HG02610 (cell line): ENCODE results near the gene NUTM2G.
"Not testable (repeated sequence)": the region's sequence is repeated elsewhere in the genome, so short reads cannot be mapped to it uniquely, and the experiment has no call there.

Source experiments
- ATAC-seq: cut with Tn5 transposase; IDR thresholded peaks from one replicate; pipeline ENCODE4 v1.9.1; 2021; ENCODE audit warnings: mild to moderate bottlenecking, moderate library complexity; ENCODE audit not compliant: unreplicated experiment

Gene NUTM2G

GRCh38 chr9:96941628-96942027 is 13.0 kb downstream of the NUTM2G start:
- ATAC-seq, result not testable (repeated sequence)

GRCh38 chr9:96942181-96942580 is 13.5 kb downstream of the NUTM2G start:
- not testable (repeated sequence) for ATAC-seq

DNA sequence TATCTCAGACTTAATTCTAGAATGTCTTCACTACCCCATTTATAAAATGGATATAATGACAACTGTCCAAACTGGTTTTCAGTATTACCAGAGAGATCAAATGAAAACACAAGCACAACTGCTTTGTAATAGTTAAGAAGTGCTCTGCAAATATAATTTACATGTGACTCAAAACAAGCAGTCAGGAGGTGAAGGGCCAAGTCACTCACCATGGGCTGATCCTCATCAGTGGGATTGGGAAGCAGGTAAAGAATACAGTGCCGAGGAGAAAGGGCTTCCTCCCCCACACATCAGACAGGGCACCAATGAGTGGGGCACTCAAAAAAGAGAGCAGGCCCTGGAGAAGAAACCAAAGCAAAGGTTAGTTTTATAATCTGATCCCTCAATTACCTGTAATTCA is 20.7 kb downstream of the NUTM2G start:
- not testable (repeated sequence) for ATAC-seq

- ATAC-seq, result not testable (repeated sequence)
Measured at GRCh38 chr9:96950539-96950938, 21.9 kb downstream of the NUTM2G start.

GRCh38 chr9:96967591-96967990 is 38.9 kb downstream of the NUTM2G start:
- not testable (repeated sequence) for ATAC-seq

GRCh38 chr9:96972552-96972951 is 43.9 kb downstream of the NUTM2G start:
- not testable (repeated sequence) for ATAC-seq

DNA sequence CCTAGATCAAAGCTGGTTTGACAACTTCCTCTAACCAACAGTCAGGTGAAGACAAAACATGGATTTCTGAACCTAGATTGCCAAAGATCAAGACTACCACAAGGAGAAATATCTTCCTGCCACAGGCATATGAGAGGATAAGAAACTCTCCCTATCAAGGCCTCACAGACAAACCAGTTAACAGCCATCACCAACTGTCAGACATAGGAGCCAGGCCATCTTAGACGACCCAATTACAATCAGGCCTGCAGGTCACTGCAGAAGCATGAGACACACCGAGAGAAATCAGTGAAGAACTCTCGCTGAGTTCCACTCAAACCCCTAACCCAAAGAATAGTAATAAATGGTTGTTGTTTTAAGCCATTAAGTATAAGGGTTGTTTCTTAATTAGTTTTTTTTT is 45.4 kb downstream of the NUTM2G start:
- not testable (repeated sequence) for ATAC-seq

DNA sequence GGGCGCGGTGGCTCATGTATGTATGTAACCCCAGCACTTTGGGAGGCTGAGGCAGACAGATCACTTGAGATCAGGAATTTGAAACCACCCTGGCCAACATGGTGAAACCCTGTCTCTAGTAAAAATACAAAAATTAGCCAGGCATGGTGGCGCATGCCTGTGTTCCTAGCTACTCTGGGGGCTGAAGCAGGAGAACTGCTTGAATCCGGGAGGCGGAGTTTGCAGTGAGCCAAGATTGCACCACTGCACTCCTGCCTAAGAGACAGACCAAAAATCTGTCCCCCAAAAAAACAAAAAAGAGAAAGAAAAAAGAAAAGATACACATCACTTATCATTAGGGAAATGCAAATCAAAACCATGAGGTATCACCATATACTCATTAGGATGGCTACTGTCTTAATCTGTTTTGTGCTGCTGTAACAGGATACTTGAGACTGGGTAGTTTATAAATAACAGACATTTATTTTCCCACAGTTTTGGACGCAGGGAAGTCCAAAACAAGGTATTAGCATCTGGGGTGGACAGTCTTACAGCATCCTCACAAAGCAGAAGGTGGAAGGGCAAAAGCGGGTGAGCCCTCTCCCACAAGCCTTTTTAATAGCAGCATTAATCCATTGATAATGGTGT is 55.0 kb downstream of the NUTM2G start:
- not testable (repeated sequence) for ATAC-seq

DNA sequence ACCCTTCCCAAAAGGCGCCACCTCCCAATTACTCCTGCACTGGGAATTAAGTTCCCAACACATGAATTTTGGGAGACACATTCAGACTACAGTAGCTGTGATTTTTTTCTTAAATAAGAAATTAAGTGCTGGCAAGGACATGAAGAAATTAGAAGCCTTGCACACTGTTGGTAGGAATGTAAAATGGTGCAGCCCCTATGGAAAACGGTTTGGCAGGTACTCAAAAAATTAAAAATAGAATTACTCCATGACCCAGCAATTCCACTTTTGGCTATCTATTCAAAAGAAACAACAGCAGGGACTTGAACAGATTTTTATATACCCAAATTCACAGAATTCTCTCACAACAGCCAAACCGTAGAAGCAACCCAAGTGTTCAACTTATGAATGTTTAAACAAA is 55.5 kb downstream of the NUTM2G start:
- ATAC-seq, result not testable (repeated sequence)

DNA sequence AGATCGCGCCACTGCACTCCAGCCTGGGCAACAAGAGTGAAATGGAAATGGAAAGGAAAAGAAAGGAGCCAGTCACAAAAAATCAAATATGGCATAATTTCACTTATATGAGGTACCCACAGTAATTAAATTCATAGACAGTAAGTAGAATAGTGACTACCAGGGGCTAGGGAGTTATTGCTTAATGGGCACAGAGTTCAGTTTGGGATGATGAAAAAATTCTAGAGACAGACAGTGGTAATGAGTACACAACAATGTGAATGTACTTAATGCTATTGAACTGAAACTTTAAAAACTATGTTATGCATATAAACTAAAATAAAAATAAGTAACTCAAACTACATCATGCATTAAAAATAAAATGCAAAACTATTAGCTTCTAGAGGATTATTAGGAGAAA is 56.2 kb downstream of the NUTM2G start:
- not testable (repeated sequence) for ATAC-seq
